NCI-H2029 treated with DMSO at 0.1 percent for 48 hours (cell line): Measurements from ENCODE around the gene APLP2.

Source experiments
- DNase-seq: peaks from one replicate; lab custom pipeline; 2025; lab: John Stamatoyannopoulos, UW

Gene APLP2

GRCh38 chr11:130146796-130147195 lies 77.1 kb downstream of the APLP2 start:
- no peak for DNase-seq

DNA sequence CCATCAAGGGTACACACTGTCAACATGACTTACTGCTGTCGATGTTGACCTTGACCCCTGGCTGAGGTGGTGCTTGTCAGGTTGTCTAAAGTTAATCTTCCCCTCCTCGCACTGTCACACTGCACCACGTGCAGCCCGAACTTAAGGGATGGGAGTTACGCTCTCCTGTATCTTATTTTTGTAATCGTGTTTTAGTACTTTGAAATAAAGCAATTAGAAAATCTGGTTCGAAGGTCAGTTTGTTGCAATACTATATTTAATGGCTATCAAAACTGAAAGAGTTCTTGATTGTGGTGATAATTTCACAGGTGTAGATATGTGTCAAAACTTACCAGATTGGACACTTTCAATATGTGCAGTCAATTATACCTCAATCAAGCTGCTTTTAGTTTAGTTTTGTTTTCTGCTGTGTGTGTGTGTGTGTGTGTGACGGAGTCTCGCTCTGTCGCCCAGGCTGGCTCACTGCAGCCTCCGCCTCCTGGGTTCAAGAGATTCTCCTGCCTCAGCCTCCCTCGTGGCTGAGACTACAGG lies 79.2 kb downstream of the APLP2 start:
- DNase-seq = no peak

GRCh38 chr11:130150790-130151189 lies 81.1 kb downstream of the APLP2 start:
- no peak for DNase-seq

DNA sequence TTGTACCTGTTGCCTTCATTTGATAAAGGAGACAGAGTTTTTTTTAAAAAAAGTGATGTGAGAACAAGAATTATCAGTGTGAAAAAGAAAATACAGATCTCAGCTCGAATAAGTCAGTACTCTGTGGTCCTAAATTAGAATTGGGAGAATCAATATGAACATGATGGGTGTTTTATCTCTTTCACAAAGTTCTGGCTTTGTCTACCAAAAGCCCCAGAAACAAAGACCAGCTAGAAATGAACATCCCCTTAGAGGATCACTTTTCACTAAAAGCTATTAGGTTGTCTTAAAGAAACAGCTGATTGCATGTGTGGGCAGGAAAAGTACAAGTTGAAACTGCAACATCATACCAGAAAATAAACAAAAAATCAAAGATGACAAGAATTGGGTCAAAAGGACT lies 81.5 kb downstream of the APLP2 start:
- DNase-seq = no peak

DNA sequence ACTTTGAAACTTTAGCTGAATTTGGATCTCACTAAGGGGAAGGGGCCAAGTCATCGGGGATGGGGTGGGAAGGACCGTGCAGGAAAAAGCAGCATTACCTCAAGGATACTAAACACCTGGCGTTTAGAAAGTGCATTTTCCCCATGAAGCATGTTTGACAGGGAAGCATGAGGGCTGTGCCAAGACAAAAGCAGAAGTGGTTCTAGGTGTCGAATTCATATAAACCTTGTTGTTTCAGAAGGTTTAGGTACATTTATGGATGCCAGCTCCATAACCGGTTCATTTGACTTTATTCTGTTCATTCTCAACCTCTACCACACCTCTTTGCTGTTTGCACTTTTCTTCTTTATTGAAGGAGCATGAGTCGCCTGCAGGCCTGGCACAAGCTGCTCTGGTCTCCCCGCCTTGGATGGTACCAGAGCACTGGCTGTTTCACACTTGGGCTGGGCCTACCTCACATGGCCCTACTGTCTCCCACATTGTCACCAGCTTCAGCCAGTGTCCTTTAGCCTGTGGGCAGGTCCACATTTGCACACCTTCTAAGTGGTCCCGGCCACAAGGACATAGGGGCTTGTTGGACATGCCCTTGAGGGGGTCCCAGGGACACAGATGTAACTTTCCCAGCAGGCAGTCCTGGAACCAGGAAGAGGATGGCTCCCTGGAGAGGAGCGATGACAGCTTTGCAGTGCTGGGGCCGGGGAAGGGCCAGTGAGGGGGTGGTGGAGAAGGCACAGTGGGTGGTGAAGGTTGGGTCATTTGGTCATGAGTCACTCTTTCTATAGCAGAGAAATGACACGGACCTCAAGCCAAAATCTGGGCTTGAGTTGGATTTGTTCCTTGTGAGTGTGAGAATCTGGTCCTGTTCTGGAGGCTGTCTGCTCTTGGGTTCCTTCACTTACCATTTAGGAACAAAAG lies 86.7 kb downstream of the APLP2 start:
- DNase-seq = peak; percentile 34

DNA sequence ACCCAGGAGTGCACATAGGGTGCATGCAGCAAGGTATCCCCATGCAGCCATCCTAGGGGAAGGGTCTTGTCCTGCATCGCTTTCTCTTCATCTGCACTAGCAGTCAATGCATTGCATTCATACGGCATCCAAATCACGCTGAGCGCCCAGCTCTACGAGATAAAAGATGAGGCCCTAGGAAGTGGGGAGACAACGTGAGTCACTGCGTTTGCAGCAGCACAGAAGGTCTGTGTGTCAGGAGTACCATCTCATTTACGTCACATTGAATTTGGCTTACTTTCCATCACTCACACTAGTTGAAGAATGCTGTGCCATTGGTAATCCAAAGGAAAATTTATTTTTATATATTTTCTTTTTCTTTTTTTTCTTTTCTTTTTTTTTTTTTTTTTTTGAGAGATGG lies 87.4 kb downstream of the APLP2 start:
- DNase-seq = no peak

DNA sequence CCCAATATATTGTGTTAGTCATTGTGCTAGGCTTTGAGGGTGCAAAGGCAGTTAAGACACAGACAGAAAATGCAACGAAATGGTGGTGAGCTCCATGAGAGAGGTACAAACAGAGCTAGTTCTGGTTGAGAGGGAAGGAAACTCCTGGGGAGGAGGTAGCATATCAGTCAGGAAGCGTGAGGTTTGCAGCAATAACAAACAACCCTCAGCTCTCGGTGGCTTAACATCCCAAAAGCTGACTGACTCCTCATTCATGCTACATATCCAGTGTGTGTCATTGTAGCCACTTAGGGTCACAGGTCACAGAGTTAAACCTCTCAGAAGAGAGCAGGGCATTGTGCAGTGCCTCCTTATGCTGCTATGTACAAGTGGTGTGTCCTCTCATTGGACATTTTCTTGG lies 88.1 kb downstream of the APLP2 start:
- no peak for DNase-seq

DNA sequence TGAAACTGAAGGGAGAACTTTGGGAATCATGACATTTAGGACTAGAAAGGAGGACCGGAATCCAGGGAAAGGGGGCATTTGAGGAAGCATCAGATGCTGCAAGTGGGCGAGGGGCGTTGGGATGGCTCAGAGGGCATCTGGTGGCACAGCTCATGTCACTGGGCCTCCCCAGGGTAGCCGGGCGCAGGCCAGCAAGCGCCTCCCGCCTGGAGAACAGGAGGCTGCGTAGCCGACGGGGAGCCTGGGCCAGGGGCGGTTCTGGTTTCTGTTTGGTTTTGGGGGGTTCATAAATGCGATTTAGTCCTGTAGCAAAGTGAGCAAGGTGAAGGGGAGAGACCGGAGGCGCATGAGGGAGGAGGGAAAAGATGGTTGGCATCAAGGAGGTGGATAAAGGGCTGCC lies 89.4 kb downstream of the APLP2 start:
- DNase-seq = no peak

DNA sequence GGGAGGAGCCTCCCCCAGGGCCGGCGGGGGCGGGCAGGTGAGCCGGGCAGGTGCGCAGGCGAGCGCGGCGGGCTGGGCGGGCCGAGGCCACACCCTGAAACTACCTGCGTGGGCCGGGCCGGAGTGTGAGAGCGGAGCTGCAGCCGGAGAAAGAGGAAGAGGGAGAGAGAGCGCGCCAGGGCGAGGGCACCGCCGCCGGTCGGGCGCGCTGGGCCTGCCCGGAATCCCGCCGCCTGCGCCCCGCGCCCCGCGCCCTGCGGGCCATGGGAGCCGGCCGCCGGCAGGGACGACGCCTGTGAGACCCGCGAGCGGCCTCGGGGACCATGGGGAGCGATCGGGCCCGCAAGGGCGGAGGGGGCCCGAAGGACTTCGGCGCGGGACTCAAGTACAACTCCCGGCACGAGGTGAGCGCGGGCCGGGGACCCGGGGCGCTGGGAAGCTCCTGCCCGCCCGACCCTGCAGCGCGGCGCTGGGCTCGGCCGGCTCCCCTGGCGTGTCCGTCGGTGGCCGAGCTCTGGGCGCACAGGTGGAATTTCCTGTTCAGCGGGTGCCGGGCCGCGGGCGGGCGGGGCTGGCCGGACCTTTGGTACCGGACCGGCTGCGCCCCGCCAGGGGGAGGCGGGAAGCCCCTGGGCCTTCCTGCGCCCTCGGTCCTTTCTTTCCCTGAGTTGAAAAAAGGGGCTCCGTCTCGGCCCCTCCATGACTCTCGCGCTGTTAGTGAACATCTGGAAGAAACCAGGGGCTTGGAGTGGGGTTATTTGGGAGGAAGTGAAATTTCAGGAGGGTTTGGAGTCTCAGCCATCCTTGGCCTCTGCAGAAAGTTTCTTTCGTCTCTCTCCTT lies 90.2 kb downstream of the APLP2 start, which contains the start of gene ST14:
Gene ST14, plus strand, starts transcription at position 126 of the 841 bp plus-strand sequence. Its CDS starts 198 bp downstream, at position 324.
- peak; percentile 49 for DNase-seq

- DNase-seq = no peak
These were observed 90.9 kb downstream of the APLP2 start for GRCh38 chr11:130160498-130161155.

DNA sequence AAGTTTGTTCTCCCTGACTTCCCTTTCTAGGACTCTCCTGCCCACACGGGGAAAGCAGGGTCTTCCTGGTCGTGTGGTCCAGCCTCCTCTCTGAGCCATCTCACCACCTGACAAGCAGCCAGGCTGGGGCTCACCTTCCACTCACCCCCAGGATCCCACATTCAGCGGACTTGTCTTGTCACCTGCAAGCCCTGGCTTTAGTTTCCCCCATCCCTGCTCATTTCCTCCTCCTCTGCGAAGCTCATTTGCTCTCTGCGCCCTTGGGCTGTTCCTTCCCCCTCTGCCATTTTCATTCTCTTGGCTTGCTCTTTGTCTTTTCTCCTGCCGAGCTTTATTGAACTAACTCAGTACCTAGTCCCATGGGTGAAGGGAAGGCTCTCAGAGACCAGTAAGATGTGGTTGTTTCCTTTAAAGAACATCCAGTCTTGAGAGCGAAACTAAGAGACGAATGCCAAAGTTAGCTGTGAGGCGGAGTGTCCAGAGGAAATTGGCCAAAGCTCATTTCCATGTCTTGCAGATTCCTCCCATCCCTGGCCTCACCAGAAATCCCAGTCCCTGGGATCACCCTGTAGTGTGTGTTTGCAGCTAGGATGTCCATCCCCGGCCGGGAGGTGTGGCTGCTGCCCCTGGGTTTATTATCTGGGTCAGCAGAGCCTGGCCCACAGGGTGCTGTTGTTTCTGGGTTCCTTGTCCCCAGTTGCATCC lies 91.9 kb downstream of the APLP2 start:
- DNase-seq = no peak

GRCh38 chr11:130162733-130163132 lies 93.0 kb downstream of the APLP2 start:
- peak; percentile 33 for DNase-seq

- DNase-seq = peak; percentile 57
These were observed 93.9 kb downstream of the APLP2 start for GRCh38 chr11:130163346-130164220.

- DNase-seq = no peak
These were observed 94.5 kb downstream of the APLP2 start for GRCh38 chr11:130164221-130164570.

GRCh38 chr11:130165601-130166456 lies 96.1 kb downstream of the APLP2 start:
- no peak for DNase-seq

DNA sequence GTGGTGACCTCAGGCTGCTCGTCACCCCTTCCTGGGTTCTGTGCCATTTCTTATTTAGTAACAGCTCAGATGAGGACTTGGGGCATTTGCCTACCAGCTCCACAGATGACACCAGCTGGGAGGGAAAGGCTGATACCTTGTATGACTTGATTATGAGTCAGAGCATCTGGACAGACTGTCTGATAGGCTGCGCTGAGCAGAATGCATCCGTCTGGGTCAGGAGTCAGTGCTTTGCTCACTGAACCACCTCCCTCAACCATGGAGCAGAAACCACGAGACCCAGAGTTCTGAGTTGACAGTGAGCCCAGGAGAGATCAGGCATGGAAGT lies 96.7 kb downstream of the APLP2 start:
- no peak for DNase-seq

- DNase-seq = no peak
These were observed 97.5 kb downstream of the APLP2 start for GRCh38 chr11:130167146-130167545.

DNA sequence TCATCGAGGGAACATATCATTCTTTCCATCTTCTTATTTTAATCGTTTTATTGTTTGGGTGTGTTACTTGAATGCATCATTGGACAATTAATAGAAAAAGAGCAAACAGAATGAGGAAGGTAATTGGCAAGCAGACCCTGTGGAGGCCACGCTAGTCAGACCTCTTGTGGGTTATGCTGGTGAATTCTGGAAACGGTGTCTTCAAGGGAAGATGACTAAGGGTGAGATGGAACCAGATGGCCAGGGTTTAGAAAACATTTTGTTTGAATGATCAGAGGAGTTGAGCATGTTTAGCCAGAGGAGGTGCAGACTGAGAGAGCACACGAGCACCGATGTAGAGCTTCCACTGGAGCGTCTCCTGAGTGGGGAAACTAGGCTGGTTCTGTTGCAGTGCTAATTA lies 98.4 kb downstream of the APLP2 start:
- DNase-seq = no peak

DNA sequence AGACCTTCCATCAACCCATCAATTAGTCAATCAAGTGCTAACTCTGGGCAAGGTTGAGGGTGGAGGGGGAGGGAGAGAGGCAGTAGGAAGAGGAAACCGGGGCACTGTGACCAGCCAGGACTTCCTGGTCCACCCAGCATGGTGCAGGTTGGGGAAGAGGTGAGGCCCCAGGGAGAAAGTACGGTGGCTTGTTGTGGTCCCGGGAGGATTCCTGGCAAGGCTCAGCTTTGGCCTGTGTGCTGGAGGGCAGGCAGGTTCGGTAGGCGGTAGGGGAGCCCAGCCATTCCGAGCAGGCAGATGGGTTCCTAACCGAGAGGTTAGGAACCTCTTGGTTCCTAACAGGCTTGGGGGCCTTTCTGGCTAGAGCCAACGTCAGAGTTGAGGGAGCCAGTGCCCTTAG lies 100.7 kb downstream of the APLP2 start:
- DNase-seq = no peak

- DNase-seq = no peak
These were observed 101.8 kb downstream of the APLP2 start for GRCh38 chr11:130171534-130171933.
